HepG2 (cell line): ENCODE data around the gene LBR. TPM values are rescaled to one million over a fixed set of nuclear protein-coding genes. Genes with fewer than 3 reads are reported as not detected.

Experiments used
- ARID3A ChIP-seq: IDR thresholded peaks from 2 replicates; pipeline ENCODE4 v1.6.1; 2012; ENCODE audit warnings: low read depth, low read length, improper control_type of control experiment
- CBFB ChIP-seq: sonication (generic); formaldehyde crosslinking; IDR thresholded peaks from 2 replicates; pipeline ENCODE4 v1.4.0; 2020; ENCODE audit warnings: missing genetic modification reagents
- CEBPB ChIP-seq: IDR thresholded peaks from 2 replicates; pipeline ENCODE4 v1.6.1; 2011; ENCODE audit warnings: low read depth, low read length, improper control_type of control experiment, borderline replicate concordance
- GATA4 ChIP-seq: sonication (generic); IDR thresholded peaks from 2 replicates; pipeline ENCODE4 v1.6.1; 2016; ENCODE audit warnings: antibody characterized with exemption, low read depth, borderline replicate concordance
- GFI1 ChIP-seq: sonication (generic); formaldehyde crosslinking; IDR thresholded peaks from 2 replicates; pipeline ENCODE4 v1.5.0; 2020; ENCODE audit warnings: missing genetic modification reagents, mild to moderate bottlenecking, borderline replicate concordance
- GLI4 ChIP-seq: sonication (generic); formaldehyde crosslinking; IDR thresholded peaks from 2 replicates; pipeline ENCODE4 v1.5.1; 2020; ENCODE audit warnings: missing genetic modification reagents, mild to moderate bottlenecking, moderate library complexity, borderline replicate concordance
- HMGXB3 ChIP-seq: sonication (generic); formaldehyde crosslinking; IDR thresholded peaks from 2 replicates; pipeline ENCODE4 v1.4.0; 2020; ENCODE audit warnings: missing genetic modification reagents, borderline replicate concordance
- KAT2B ChIP-seq: fragments of 150-350 bp; IDR thresholded peaks from 2 replicates; pipeline ENCODE4 v1.6.1; 2014; ENCODE audit warnings: low read depth, low read length, borderline replicate concordance
- KAT7 ChIP-seq: IDR thresholded peaks from 2 replicates; pipeline ENCODE4 v1.6.1; 2018; ENCODE audit warnings: borderline replicate concordance, missing compliant biosample characterization
- LCORL ChIP-seq, 2 experiments: fragments of 450-650 bp in 1 of 2; sonication (generic) in 1 of 2; formaldehyde crosslinking in 1 of 2; IDR thresholded peaks; 2 replicates each; pipeline versions ENCODE4 v1.5.0 to v1.6.1; 2017 to 2020; ENCODE audit warnings: antibody characterized with exemption in 1 of 2, missing genetic modification reagents in 1 of 2
- MZF1 ChIP-seq: sonication (generic); formaldehyde crosslinking; IDR thresholded peaks from 2 replicates; pipeline ENCODE4 v1.8.1; 2023; ENCODE audit warnings: mild to moderate bottlenecking, missing genetic modification reagents, borderline replicate concordance
- NKX3-1 ChIP-seq: sonication (generic); formaldehyde crosslinking; IDR thresholded peaks from 2 replicates; pipeline ENCODE4 v1.5.0; 2020; ENCODE audit warnings: missing genetic modification reagents
- NR2F2 ChIP-seq: IDR thresholded peaks from 2 replicates; pipeline ENCODE4 v1.6.1; 2012; ENCODE audit warnings: low read depth, inconsistent platforms, borderline replicate concordance
- RARA ChIP-seq: IDR thresholded peaks from 2 replicates; pipeline ENCODE4 v1.6.1; 2016; ENCODE audit warnings: missing genetic modification reagents, missing compliant biosample characterization
- REXO4 ChIP-seq: sonication (generic); formaldehyde crosslinking; IDR thresholded peaks from 2 replicates; pipeline ENCODE4 v1.8.0; 2022; ENCODE audit warnings: missing genetic modification reagents, mild to moderate bottlenecking, borderline replicate concordance
- SRSF1 ChIP-seq: fragments of 200-400 bp; formaldehyde crosslinking; optimal IDR thresholded peaks from 2 replicates; pipeline ENCODE3; 2017; ENCODE audit warnings: mild to moderate bottlenecking, low read depth, low read length, moderate library complexity
- TAF1 ChIP-seq: sonication (generic); formaldehyde crosslinking; IDR thresholded peaks from 2 replicates; pipeline ENCODE4 v1.4.0; 2020; ENCODE audit warnings: missing genetic modification reagents
- ZNF138 ChIP-seq: sonication (generic); formaldehyde crosslinking; IDR thresholded peaks from 2 replicates; pipeline ENCODE4 v1.5.0; 2020; ENCODE audit warnings: mild to moderate bottlenecking, low read depth, missing genetic modification reagents
- ZNF496 ChIP-seq: sonication (generic); formaldehyde crosslinking; IDR thresholded peaks from 2 replicates; pipeline ENCODE4 v1.8.1; 2023; ENCODE audit warnings: mild to moderate bottlenecking, moderate library complexity, missing genetic modification reagents; ENCODE audit not compliant: insufficient replicate concordance
- ZNF746 ChIP-seq: sonication (generic); formaldehyde crosslinking; IDR thresholded peaks from 2 replicates; pipeline ENCODE4 v1.8.0; 2022; ENCODE audit warnings: mild to moderate bottlenecking, missing genetic modification reagents
- polyA plus RNA-seq, 8 experiments: library from polyadenylated mRNA; depleted of rRNA in 3 of 8; stranded (reverse) in 7 of 8; unstranded in 1 of 8; fragments of >200 nt; fragmentation: Illumina TruSeq in 4 of 8; extraction: Trizol in 4 of 8; gene quantifications; 2 replicates each; pipeline versions ENCODE4 v1.2.1 to v1.2.3, GENCODE V29; 2011 to 2016; ENCODE audit warnings: low read depth in 4 of 8, missing spikeins in 1 of 8, mixed read lengths in 1 of 8; ENCODE audit not compliant: insufficient read depth in 1 of 8
- total RNA-seq, 5 experiments: library from RNA; depleted of rRNA; stranded (reverse); fragments of >200 nt; fragmentation: Illumina TruSeq; extraction: Trizol; gene quantifications; 2 replicates each; pipeline ENCODE4 v1.2.3, GENCODE V29; 2016; ENCODE audit warnings: low read depth in 1 of 5
- TF ChIP-seq, protein P1 (sequence below): sonication (generic); formaldehyde crosslinking; IDR thresholded peaks from 2 replicates; pipeline ENCODE4 v1.8.1; 2023; ENCODE audit warnings: mild to moderate bottlenecking, missing genetic modification reagents, borderline replicate concordance
- TF ChIP-seq, protein P2 (sequence below): sonication (generic); formaldehyde crosslinking; IDR thresholded peaks from 2 replicates; pipeline ENCODE4 v1.5.0; 2020; ENCODE audit warnings: missing genetic modification reagents

The LBR gene
- total and polyA plus RNA-seq, 2 of the 13 experiments (the other 11 are each of a cell fraction or from before 2014, with no cell fraction given): 38.9 to 76.7 TPM

DNA sequence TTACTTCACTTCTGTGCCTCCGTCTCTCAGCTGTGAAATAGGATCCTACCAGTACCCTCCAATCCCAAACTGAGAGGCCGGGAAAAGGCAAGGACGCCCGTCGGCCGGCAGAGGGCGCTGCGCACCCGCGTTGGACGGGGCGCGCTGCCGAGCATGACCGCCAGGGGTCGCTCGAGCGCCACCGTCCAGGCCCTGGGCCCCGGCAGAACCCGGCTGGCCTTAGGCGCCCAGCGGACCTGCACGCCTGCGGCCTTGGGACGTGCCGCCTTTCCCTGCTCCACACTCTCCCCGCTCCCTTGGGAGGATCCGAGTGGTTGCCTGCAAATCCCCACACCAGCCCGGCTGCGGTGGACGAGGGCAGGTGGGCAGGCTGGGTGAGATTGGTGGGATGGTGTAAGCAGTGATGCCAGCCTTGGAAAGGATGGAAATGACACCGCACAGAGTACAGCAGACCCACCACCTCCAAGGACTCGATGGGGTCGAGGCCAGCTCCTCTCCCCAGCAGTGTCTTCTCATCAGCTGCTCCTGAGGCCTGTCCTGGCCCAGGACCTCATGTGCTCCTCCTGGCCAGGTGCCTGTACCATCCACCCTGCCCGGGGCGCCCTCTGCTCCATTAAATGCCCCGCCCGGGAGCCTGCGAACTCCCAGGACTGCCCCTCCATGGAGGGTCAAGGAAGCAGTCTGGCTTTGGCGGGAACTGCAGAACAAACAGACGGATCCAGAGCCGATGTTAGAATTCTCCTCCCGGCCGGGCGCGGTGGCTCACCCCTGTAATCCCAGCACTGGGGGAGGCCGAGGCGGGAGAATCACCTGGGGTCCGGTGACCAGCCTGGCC, 47.4 kb upstream of the LBR start (continued):
- TF ChIP-seq HMGXB3 (CRISPR knock-in tag): 0 out of 2 replicates have a peak, but pooled peaks have one; percentile 19
- no peak; the same call in 1 of the 2 replicates for TF ChIP-seq RARA (CRISPR knock-in tag)
- TF ChIP-seq ZNF746 (CRISPR knock-in tag): no peak
- TF ChIP-seq, protein P1, sequence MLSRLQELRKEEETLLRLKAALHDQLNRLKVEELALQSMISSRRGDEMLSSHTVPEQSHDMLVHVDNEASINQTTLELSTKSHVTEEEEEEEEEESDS (CRISPR knock-in tag): no peak
- TF ChIP-seq GLI4 (CRISPR knock-in tag): no peak; the same call in 1 of the 2 replicates
- TF ChIP-seq CBFB (CRISPR knock-in tag): no peak
- TF ChIP-seq KAT2B: no peak
- no peak for TF ChIP-seq ZNF496
- no peak for TF ChIP-seq ARID3A
- no peak for TF ChIP-seq MZF1
- TF ChIP-seq KAT7: peak; percentile 65; the same call in 1 of the 2 replicates
- TF ChIP-seq CEBPB: no peak
- peak; percentile 48; the same call in 1 of the 2 replicates for TF ChIP-seq NR2F2
- TF ChIP-seq, protein P2, sequence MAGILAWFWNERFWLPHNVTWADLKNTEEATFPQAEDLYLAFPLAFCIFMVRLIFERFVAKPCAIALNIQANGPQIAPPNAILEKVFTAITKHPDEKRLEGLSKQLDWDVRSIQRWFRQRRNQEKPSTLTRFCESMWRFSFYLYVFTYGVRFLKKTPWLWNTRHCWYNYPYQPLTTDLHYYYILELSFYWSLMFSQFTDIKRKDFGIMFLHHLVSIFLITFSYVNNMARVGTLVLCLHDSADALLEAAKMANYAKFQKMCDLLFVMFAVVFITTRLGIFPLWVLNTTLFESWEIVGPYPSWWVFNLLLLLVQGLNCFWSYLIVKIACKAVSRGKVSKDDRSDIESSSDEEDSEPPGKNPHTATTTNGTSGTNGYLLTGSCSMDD (CRISPR knock-in tag): no peak
- peak; percentile 25; the same call in 1 of the 2 replicates for TF ChIP-seq TAF1 (CRISPR knock-in tag)
- TF ChIP-seq SRSF1: no peak
- TF ChIP-seq REXO4 (CRISPR knock-in tag): no peak
- TF ChIP-seq NKX3-1 (CRISPR knock-in tag): no peak
- peak; percentile 83; the same call in 1 of the 2 replicates for TF ChIP-seq GFI1 (CRISPR knock-in tag)
- no peak for TF ChIP-seq LCORL (IDR thresholded peaks at IDR 0.05)
- peak; percentile 91; the same call in 1 of the 2 replicates for TF ChIP-seq LCORL (CRISPR knock-in tag; IDR thresholded peaks at IDR 0.05)
- TF ChIP-seq ZNF138 (CRISPR knock-in tag): no peak
- no peak for TF ChIP-seq GATA4
